ENCODE measurements around the gene AKT1.
A peak's percentile ranks its signal among the peaks of the same experiment; 100 is the strongest.
"Not testable (repeated sequence)": the region's sequence is repeated elsewhere in the genome, so short reads cannot be mapped to it uniquely, and the experiment has no call there.

Gene AKT1

DNA sequence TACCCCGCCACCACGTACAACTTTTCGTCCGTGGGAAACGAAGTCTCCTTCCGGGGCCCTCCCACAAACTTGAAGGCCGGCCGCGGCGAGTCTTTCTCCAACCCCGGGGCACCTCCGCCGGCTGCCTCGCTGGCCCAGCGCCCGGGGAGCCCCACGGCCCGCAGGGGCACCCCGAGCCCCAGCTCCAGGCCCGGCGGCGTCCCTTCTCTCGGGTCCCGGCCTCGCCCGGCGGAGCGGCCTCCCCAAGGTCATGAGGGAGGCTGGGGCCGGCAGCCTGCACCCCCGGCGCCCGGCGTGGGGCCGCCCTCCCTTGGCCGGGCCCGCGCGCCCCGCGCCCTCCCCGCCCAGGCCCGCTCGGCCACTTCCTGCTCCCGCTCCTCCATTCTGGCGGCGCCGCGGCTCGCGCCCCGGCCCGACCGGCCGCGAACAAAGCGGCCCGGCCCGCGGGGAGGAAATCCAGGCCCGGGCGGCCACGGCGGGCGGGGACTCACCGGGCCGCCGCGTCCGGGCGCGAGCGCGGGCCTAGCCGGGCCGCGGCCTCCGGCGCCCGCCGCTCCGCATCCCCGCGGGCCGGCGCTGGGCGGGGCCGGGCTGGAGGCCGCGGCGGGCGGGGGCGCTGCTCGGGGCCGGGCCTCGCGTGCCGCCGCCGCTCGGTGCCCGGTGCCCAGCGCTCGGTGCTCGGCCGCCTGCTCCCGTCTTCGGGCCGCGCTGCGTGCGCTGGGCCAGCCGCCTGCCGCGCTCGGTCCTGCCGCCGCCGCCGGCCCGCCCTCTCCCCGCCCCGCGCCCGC is at the start of gene AKT1:
Gene AKT1, minus strand, starts transcription at position 756 of the 788 bp plus-strand sequence. CDS start 3,105 bp downstream, outside the sequence.
- DNase-seq (ENCODE audit: low spot score): no peak

DNA sequence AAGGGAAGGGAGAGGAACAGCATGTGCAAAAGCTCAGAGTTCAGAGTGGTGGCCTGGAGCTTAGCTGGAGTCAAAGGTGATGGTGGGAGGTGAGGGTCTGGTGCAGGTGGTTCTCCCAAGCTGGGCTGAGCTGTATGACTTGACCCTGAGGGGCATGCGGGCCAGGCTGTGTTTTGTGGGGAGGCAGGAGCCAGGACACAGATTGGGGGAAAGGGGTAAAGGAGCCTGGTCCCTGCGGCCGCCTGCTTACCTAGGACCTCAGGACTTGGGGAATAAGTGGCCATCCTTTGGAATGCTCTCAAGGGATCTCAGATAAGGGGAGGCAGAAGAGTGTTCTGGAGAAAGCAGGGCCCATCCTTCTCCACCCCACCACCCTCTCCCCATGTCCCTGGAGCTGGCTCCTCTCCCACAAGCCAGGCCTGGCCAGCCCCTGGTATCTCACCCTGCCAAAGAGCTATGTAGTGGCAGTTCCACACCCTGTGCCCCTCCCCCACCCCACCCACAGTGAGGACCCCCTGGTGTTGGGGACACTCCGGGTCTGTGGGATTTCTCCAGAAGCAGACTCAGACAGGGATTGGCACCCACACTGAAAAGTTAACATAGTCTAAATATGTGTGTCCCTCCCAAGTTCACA is 49.6 kb upstream of the AKT1 start:
- DNase-seq (ENCODE audit: low spot score): no peak

DNA sequence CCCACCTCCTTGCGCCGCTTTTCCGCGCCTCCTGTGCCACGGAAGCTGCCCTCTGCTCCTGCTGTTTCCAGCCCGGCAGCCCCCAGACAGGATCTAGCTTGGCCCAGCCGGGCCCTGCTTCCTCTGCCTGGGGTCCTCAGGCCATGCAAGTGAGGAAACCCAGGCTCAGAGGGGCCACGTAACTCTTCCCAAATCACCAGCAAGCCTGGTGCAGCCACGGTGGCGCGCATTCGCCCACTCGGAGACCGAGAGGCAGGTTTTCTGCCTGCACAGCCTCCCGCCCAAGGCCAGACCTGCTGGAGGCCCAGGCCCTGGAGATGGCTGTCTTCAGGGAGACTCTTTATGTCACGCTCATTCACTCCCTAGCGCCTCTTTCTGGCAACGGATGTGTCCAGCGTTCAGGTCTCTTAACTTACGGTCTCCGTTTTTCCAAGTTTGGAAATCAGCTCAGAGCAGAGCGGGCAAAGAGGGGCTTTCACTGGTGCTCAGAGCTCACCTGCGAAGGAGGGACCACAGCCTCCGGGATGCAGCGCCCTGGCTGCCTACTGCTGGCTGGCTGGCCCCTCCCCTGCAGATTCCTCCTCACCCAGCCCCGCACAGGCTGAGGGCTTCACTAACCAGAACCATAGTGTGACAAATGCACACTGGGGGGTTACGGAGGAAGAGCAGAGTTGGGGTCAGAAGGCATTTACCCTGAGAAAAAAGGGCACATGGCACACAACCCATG is 48.9 kb upstream of the AKT1 start:
- no peak for DNase-seq (ENCODE audit: low spot score)

DNA sequence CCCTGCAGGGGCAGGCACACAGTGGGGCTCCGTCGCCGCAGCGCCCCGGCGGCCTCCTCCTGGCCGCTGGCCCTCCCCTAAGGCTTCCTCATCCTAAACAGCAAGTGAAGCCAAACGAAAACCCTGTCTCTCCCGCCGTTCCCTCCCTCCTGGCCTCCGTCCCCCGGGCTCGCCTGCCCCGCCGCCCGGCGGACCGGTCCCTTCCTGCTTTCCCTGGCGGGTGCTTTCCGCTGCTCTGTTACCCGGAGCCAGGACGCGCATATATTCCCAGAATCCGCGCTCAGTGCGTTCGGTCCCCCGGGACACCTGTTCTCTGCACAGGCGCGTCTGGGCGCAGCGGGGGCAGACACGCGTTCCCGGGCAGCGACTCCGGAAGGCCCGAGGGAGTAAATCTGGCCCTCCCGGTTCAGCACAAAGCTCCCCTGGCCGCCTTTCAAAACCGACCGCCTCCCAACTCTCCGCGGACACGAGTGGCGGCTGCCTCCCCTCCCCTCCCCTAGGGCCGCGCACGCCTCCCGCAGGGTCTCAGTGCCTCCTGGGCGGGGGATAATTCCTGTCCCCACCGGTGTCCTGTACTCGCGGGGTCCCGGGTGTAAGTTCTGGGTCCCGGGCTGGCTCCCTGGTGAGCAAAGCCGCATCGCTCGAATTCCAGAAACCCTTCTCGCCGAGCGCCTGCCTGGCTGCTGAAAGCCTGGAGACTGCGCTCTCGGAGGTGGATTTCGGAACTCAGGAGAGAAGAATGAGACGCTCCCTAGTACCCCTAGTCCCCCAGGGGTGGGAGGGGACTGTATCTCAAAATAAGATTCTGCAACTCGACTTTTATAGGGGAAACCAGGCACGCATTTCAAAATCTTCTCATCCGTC is 48.1 kb upstream of the AKT1 start:
- no peak for DNase-seq (ENCODE audit: low spot score)

DNA sequence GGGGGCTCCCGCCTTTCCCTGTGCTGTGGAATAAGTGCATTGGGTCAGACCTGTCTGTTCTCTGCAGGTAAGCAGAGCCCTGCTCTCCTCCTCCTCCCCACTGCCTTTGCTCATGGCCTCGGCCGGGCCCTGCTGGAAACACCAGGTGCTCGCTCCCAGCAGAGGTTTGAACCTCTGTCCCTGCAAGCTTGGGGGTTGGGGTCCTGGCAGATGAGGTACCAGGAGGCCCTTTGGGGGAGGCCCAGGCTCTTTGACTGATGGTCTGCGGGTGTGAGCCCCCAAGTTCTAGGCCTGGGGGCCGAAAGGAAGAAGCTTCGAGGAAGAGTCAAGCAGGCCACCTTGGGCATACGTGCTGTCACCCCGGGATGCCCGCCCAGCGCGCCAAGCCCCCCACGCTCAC is 47.5 kb upstream of the AKT1 start:
- DNase-seq (ENCODE audit: low spot score): no peak

DNA sequence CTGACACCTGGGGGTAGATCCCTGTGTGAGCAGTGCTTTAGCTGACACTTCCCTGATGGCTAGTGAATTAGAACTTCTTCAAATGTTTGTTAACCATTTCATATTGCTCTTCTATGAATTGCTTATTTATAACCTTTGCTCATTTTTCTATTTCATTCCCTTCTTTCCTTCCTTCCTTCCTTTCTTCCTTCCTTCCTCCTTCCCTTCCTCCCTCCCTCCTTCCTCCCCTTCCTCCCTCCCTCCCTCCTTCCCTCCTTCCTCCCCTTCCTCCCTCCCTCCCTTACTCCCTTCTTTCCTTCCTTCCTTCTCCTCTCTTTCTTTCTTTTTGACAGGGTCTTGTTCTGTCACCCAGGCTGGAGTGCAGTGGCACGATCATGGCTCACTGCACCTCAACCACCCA is 46.2 kb upstream of the AKT1 start:
- DNase-seq (ENCODE audit: low spot score): no peak

DNA sequence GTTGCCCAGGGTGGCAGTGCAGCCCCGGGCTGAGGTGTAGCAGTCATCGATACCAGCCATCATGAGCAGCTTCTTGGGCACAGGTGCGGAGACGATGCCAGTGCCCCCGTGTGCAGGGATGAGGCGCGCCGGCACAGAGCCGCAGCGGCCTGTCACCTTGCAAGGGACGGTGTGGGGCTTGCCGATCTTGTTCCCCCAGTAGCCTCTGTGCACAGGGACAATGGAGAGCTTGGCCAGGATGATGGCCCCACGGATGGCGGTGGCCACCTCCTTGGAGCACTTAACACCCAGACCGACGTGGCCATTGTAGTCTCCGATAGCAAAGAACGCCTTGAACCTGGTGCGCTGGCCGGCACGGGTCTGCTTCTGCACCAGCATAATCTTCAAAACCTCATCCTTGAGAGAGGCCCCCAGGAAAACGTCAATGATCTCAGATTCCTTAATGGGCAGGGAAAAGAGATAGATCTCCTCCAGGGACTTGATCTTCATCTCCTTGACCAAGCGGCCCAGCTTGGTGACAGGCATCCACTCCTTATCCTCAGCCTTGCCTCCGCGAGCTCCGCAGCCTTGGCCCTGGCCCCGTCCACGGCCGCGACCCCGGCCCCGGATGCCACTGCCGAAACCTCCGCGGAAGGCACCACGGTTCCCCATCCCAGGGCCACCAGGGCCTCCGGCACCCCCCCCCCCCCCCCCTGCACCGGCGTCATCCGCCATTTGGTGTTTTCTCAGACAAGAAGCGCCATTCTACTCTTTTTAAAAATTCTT is 40.8 kb upstream of the AKT1 start:
- not testable (repeated sequence) for DNase-seq (ENCODE audit: low spot score)

DNA sequence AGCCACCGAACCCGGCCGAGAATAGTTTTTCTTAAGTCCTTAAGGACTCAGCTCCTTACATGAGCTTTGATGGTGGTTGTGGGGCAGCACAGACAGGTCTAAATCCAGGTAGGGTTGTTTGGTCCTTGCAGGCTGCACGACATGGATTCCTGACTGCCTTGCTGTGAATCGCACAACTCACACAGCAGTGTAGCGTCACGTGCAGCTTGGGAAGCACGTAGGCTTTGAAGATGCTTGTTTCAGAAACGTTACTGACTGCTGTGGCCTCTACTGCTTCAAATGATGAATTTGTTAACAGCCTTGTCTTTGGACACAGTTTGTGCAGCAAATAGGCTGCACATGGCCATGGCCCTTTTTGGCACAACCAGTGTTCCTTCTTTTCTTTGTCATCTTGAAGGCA is 35.2 kb upstream of the AKT1 start:
- no peak for DNase-seq (ENCODE audit: low spot score)

DNA sequence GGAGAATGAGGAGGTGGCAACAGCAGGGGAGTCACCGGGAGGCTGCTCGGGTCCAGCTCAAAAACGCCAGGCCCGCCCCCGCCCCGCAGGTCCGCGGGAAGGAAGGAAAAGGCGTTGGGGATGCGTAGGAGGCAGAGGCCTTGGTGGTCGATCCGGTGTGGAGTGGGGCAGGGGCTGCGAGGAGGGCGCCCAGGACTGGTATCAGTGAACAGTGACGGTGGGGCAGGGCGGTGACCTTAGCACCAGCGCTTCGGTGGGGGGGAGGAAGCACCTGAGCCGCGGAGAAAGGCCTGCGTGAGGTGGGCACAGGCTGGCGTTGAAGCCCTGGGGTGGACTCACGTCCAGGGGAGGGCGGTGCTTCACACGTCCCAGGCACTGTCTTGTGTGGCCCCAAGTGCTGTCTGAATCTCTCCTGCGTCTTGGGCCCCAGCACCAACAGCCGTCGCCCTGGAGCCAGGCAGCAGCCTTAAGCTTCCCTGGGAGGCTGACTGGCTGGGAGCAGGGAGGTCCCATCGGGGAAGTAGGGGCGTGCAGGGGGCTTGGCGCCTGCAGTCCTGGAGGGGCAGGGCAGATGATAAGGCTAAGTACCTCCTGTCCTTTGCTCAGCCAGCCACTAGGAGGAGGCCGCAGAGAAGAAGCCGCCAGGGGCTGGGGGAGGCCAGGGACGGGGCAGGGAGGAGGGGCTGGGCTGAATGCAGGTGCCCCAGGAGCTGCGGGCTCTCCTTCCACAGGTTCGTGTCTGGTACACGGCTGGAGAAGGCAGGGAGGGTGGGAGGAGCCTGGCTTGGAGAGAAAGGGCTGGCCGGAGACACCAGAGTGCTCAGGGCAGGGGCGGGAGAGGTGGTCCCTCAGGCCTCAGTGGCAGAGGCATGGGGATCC is 31.9 kb upstream of the AKT1 start:
- DNase-seq (ENCODE audit: low spot score): peak; percentile 64

DNA sequence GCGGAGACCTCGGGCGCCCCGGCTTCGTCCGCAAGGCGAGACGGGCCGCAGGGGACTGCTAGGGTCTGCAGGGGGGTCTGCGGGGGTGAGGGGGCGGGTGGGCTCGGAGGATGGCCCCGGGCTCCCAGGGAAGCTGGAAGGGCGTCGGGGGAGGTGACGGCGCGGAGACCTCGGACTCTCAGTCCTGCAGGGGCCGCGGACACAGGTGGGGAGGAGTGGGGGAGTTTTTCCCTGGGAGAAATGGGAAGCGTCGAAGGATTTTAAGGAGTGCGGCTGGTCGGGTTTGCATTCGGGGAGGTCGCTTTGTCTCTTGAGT is 31.3 kb upstream of the AKT1 start:
- no peak for DNase-seq (ENCODE audit: low spot score)

DNA sequence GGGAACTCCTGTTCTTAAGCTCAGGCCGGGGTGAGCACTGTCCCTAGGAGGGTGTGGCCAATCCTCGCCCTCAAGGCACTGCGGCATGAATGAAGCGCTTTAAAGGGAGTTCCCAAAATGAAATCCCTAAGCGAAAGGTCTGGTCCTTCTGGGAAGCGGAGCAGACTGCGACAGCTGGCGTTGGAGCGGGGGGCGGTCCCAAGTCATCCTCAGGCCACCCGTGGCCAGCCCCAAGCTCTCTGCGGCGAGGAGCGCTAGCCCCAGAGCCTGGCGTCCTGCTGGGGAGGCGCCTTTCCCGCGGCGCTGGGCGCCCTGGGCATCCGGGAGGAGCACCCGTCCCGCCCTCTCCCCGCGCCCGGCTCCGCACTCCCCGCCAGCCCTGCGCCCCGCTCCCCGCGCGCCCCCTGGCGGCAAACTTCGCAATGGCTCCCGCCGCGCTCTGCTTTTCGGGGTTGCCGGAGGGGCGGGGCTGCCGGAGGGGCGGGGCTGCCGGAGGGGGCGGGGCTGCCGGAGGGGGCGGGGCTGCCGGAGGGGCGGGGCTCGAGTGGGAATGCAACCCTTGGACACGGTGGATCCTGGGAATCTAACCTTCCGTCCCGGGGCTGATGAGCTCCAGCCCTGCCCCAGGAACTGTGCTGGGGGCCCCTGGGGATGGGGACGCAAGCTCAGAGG is 30.8 kb upstream of the AKT1 start:
- peak; percentile 97 for DNase-seq (ENCODE audit: low spot score)

DNA sequence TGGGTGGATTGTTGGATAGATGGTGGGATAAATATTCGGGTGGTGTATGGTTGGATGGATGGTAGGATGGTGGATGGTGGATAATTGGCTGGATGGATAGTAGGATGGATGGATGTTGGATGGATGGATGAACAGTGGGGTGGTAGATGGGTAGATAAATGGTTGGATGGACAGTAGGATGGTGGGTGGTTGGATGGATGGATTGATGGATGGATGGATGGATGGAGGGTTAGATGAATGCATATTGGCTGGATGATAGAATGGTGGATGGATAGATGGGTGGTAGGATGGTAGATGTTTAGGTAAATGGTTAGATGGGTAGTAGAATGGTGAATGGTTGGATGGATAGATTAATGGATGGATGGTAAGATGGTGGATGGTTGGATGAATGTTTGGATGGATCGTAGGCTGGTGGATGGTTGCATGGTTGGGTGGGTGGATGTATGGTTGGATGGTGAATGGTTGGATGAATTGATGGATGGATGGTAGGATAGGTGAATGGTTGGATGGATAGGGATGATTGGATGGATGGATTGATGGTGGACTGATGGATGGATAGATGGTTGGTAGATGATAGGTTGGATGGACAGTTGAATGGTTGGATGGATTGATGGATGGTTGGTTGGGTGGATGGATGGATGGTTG is 28.9 kb upstream of the AKT1 start:
- no peak for DNase-seq (ENCODE audit: low spot score)

DNA sequence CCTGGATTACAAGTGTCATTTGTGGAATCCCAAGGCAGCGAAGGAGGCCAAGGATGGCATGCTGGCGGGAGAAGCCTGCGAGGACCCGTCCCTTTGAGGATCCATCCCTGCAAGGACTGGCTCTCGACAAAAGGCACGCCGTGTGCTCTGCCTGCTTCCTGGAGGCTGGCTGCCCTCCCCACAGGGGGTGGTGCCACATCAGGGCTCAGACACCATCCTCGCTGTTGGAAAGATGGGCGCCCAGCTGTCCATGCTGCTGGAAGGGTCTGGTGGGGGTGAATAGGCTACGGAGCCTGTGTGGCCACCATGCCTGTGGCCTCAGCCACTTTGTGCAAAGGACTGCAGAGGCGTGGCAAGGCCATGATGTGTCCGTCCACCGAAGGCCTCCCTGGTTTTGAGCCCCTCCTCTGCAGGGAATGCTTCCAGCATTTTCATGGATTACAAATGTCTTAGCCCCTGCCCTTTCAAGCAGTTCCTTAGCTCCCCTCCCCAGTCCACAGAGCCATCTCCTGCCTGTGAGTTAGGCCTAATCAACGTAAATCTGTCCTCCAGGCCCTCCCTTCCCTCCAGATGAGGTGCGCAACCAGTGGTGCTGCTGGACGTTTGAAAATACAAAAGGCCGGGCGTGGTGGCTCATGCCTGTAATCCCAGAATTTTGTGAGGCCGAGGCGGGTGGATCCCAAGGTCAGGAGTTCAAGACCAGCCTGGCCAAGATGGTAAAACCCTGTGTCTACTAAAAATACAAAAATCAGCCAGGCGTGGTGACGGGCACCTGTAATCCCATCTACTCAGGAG is 27.5 kb upstream of the AKT1 start:
- DNase-seq (ENCODE audit: low spot score): no peak

DNA sequence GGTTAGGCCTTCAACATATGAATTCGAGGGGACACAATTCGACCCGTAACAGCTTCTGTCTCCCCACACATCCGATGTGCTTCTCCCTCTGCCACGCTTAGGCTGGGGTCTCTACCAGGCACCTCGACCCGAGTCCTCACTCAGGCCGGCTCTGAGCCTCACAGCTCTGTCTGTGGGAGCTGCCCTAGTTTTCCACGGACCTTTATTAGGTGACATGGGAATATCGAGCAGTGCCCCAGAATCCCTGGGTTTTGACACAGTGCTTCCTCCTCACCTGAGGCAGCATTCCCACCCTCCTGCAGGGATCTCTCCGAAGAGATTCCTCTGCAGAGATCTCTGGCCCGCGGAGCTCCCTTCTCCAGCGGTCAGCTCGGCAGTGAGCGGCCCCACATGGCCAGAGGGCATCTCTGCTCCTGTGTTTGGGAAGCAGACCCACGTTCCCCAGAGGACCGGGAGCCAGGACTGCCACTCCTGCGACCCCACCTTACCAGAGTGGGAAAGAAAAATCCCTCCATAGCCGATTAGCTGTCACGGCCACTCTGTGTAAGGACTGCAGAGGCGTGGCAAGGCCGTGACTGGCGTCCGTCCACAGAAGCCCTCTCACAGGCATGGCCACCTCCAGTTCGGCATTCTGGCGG is 26.5 kb upstream of the AKT1 start:
- DNase-seq (ENCODE audit: low spot score): no peak

DNA sequence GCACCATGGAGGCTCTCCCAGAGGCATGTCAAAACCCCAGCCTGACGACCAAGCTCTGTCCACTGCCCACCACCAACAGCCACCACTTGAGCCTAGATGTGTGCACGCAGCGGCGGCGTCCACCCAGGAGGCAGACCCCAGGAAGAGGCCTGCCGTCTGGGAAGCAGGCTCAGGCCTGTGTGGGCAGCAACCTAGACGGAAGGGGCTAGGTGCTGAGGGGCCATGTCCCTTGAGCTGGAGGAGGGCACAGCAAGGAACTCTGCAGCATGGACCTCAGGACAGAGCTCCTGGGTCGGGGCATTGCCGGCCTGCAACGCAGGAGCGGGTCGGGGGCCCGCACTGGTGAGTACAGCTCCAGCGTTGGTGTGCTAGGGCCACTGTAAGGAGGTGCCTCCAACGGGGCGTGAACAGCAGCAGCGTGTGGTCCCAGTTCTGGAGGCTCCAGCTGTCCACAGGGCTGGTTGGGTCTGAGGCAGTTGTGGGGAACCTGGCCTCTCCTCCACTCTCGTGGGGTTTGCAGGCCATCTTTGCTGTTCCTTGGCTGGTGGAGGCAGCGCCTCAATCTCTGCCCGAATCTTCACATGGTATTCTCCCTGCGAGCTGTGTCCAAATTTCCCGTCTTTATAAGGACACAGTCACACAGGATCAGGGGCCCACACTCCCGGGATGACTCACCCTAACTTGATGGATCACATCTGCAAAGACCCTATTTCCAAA is 25.8 kb upstream of the AKT1 start:
- no peak for DNase-seq (ENCODE audit: low spot score)

DNA sequence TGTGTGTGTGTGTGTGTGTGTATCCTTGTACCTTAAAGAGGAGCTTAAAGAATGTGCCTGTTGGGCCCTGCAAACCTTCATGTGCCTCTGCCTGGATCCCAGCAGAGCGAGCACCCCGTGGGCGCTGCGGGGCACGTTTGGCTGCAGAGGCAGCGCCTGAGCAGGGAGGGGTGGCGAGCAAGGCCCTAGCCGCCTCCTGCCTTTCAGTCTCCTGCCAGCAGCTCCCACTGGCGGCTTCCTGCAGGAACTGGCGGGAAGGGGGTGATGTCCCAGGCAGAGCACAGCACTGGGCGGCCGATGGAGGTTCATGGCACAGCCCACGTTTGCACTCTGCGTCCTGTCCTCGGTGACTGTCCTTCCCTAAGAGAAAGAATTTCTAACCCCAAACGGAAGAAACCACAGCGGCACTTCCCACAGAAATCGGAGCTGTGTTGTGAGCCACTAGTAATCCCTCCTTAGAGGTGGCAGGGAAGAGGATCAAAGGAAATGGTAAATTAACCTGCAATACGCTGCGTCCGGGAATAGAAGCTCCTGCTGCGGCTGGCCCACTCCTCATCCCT is 25.2 kb upstream of the AKT1 start:
- DNase-seq (ENCODE audit: low spot score): no peak

DNA sequence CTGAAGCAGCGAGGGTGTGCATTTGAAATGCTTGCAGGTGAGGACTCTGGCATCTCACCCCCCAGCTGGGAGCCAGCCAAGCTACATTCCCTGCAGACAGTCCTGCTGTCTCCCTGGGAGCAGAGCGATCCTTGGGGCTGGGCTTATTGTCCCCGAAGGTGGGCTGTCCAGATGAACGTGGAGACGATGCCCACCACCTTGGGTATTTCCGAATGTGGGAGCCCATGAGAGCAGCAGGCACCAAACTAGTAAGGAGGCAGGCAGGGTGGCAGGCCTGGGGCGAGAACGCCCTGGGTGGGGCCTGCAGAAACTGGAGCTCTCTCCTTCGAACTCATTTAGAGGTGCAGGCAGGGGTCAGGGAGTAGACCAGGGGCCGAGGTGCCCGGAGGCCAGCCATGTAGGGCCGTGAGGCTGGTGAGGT is 23.8 kb upstream of the AKT1 start:
- no peak for DNase-seq (ENCODE audit: low spot score)
